Stimulated activated CD8-positive, alpha-beta memory T cell treated with anti-CD3 and anti-CD28 coated beads, Interleukin-4, amount 100 ng/mL, for 1 hour (primary cell): ENCODE measurements around the gene PPP5C.
"Not testable (repeated sequence)": the region's sequence is repeated elsewhere in the genome, so short reads cannot be mapped to it uniquely, and the experiment has no call there.

Source experiments
- DNase-seq, 2 donors: peaks; one replicate each; pipeline ENCODE4 v3.0.0-alpha.2; 2020; ENCODE audit warnings: low read depth in 2 of 2, low spot score in 1 of 2

PPP5C gene

GRCh38 chr19:46406976-46407375 is 60.1 kb downstream of the PPP5C start:
- no peak for DNase-seq

- DNase-seq, result no peak
Measured at GRCh38 chr19:46407856-46408663, 61.2 kb downstream of the PPP5C start.

GRCh38 chr19:46408664-46409039 is 61.8 kb downstream of the PPP5C start:
- no peak for DNase-seq

- no peak for DNase-seq
Measured at GRCh38 chr19:46409191-46409590, 62.3 kb downstream of the PPP5C start.

GRCh38 chr19:46410205-46411087 is 63.6 kb downstream of the PPP5C start:
- DNase-seq, result no peak

- DNase-seq, result no peak
Measured at GRCh38 chr19:46411088-46411924, 64.4 kb downstream of the PPP5C start.

GRCh38 chr19:46411925-46412649 is 65.2 kb downstream of the PPP5C start:
- no peak for DNase-seq

- DNase-seq, result no peak
Measured at GRCh38 chr19:46412650-46413261, 65.9 kb downstream of the PPP5C start.

GRCh38 chr19:46413262-46414031 is 66.6 kb downstream of the PPP5C start, which contains the start of gene CCDC8:
TSS of gene CCDC8 (minus strand) at chr19:46413564. CDS start at chr19:46412810, 754 bp downstream.
- no peak for DNase-seq

GRCh38 chr19:46414899-46415298 is 68.0 kb downstream of the PPP5C start:
- not testable (repeated sequence) for DNase-seq

- not testable (repeated sequence) for DNase-seq
Measured at GRCh38 chr19:46415804-46416709, 69.2 kb downstream of the PPP5C start.

GRCh38 chr19:46420056-46420455 is 73.2 kb downstream of the PPP5C start:
- no peak for DNase-seq

- no peak for DNase-seq
Measured at GRCh38 chr19:46422344-46422743, 75.5 kb downstream of the PPP5C start.

GRCh38 chr19:46423188-46423587 is 76.3 kb downstream of the PPP5C start:
- DNase-seq, result no peak

GRCh38 chr19:46426035-46426505 is 79.2 kb downstream of the PPP5C start:
- DNase-seq, result no peak

- no peak for DNase-seq
Measured at GRCh38 chr19:46426506-46427162, 79.7 kb downstream of the PPP5C start.

GRCh38 chr19:46427518-46428045 is 80.7 kb downstream of the PPP5C start:
- no peak for DNase-seq
